OCI-LY7 (cell line): Measurements from ENCODE around the gene MRC1. TPM values are rescaled to one million over a fixed set of nuclear protein-coding genes. Genes with fewer than 3 reads are reported as not detected.

Experiments
- BruUV-seq: library from RNA; stranded (reverse); fragments of 400-500 nt; replicated peaks from 2 replicates; lab custom pipeline; 2021; lab: Mats Ljungman, UMichigan
- CTCF ChIA-PET: fragments of 300-600 bp; sonication (Branson Sonifier 250); formaldehyde crosslinking; loops from one replicate; lab custom pipeline; 2022; ENCODE audit warnings: antibody characterized with exemption; ENCODE audit not compliant: unreplicated experiment; lab: Charles Lee
- POLR2A ChIA-PET: fragments of 300-600 bp; sonication (Branson Sonifier 250); formaldehyde crosslinking; loops from one replicate; lab custom pipeline; 2022; ENCODE audit warnings: antibody characterized with exemption; lab: Charles Lee
- DNase-seq: peaks from one replicate; pipeline ENCODE4 v3.0.0-alpha.2; 2015; ENCODE audit warnings: low spot score
- H2AFZ ChIP-seq: fragments of 200-600 bp; sonication (generic), shearing (Covaris generic); 2 replicates; pipeline ENCODE4 v1.6.1; 2014; ENCODE audit warnings: mild to moderate bottlenecking, antibody characterized with exemption, low read length, moderate library complexity
- H3K27ac ChIP-seq: fragments of 200-600 bp; sonication (generic); 2 replicates; pipeline ENCODE4 v1.5.1; 2014; ENCODE audit warnings: mixed run types, low read depth, mild to moderate bottlenecking, moderate library complexity, low read length, inconsistent platforms; ENCODE audit not compliant: poor library complexity, severe bottlenecking
- H3K36me3 ChIP-seq: fragments of 200-600 bp; sonication (generic); 2 replicates; pipeline ENCODE4 v1.6.1; 2014; ENCODE audit warnings: mild to moderate bottlenecking, antibody characterized with exemption, low read length, moderate library complexity, mixed read lengths; ENCODE audit not compliant: insufficient read depth
- H3K4me1 ChIP-seq: fragments of 200-600 bp; sonication (generic); 2 replicates; pipeline ENCODE4 v1.5.1; 2014; ENCODE audit warnings: mild to moderate bottlenecking, low read length; ENCODE audit not compliant: insufficient read depth, poor library complexity, severe bottlenecking
- H3K4me2 ChIP-seq: fragments of 200-600 bp; sonication (generic); 2 replicates; pipeline ENCODE4 v1.6.1; 2014; ENCODE audit warnings: mild to moderate bottlenecking, low read length
- H3K4me3 ChIP-seq: fragments of 200-600 bp; sonication (generic); 2 replicates; pipeline ENCODE4 v1.5.1; 2014; ENCODE audit warnings: mild to moderate bottlenecking, low read depth, low read length; ENCODE audit not compliant: poor library complexity, severe bottlenecking
- H3K79me2 ChIP-seq: fragments of 200-600 bp; sonication (generic); 2 replicates; pipeline ENCODE4 v1.6.1; 2016; ENCODE audit warnings: low read depth, mild to moderate bottlenecking, low read length, moderate library complexity, mixed read lengths; ENCODE audit not compliant: insufficient read depth
- H3K9me2 ChIP-seq: fragments of 200-600 bp; sonication (generic); 2 replicates; pipeline ENCODE4 v1.6.1; 2016; ENCODE audit warnings: mild to moderate bottlenecking, low read length, mixed read lengths; ENCODE audit not compliant: insufficient read depth
- H3K9me3 ChIP-seq: fragments of 200-600 bp; sonication (generic); 2 replicates; pipeline ENCODE4 v1.6.1; 2014; ENCODE audit warnings: mild to moderate bottlenecking, mixed run types, low read length, mixed read lengths
- H4K20me1 ChIP-seq: fragments of 200-600 bp; sonication (generic); 2 replicates; pipeline ENCODE4 v1.6.1; 2014; ENCODE audit warnings: mild to moderate bottlenecking, antibody characterized with exemption, low read length, moderate library complexity, mixed read lengths; ENCODE audit not compliant: insufficient read depth
- EZH2phosphoT487 ChIP-seq: fragments of 200-600 bp; sonication (generic); IDR thresholded peaks from 2 replicates; pipeline ENCODE4 v1.6.1; 2018; ENCODE audit warnings: low read depth, borderline replicate concordance, mild to moderate bottlenecking, mixed run types, antibody characterized with exemption, low read length, moderate library complexity, mixed read lengths
- intact Hi-C: fragments of 100-400 bp; cut with micrococcal nuclease; formaldehyde crosslinking; loops from one replicate; pipeline ENCODE4 v1.10.0; 2022; ENCODE audit not compliant: unreplicated experiment
- total RNA-seq, 2 experiments: library from RNA; depleted of rRNA in 1 of 2; stranded (reverse); fragments of >200 nt in 1 of 2; shearing (Covaris generic) in 1 of 2; gene quantifications; 2 replicates each; pipeline ENCODE4 v1.2.3, GENCODE V29; 2014 to 2022
- TF ChIP-seq, protein P1 (sequence below): fragments of 200-600 bp; sonication (generic); conservative IDR thresholded peaks from 2 replicates; pipeline ENCODE4 v1.5.1; 2014; ENCODE audit warnings: mild to moderate bottlenecking, antibody characterized with exemption, low read length, moderate library complexity, mixed read lengths

Gene MRC1
- total RNA-seq, 2 experiments from 2014 or later = not detected

- CTCF ChIA-PET = no interaction called here
- H3K9me2 ChIP-seq = no peaks in the 10 kb centered on the region
- H3K79me2 ChIP-seq = no peaks in the 10 kb centered on the region
- TF ChIP-seq EZH2phosphoT487 = no peak
- TF ChIP-seq, protein P1, sequence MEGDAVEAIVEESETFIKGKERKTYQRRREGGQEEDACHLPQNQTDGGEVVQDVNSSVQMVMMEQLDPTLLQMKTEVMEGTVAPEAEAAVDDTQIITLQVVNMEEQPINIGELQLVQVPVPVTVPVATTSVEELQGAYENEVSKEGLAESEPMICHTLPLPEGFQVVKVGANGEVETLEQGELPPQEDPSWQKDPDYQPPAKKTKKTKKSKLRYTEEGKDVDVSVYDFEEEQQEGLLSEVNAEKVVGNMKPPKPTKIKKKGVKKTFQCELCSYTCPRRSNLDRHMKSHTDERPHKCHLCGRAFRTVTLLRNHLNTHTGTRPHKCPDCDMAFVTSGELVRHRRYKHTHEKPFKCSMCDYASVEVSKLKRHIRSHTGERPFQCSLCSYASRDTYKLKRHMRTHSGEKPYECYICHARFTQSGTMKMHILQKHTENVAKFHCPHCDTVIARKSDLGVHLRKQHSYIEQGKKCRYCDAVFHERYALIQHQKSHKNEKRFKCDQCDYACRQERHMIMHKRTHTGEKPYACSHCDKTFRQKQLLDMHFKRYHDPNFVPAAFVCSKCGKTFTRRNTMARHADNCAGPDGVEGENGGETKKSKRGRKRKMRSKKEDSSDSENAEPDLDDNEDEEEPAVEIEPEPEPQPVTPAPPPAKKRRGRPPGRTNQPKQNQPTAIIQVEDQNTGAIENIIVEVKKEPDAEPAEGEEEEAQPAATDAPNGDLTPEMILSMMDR = no peak
- H3K36me3 ChIP-seq = no peaks in the 10 kb centered on the region
- DNase-seq = no peak
- H3K4me3 ChIP-seq = no peak overlapping the region
- no peaks in the 10 kb centered on the region for H3K9me3 ChIP-seq
- BruUV-seq = no TSS peak
- no peak overlapping the region for H3K27ac ChIP-seq
- intact Hi-C loops = no loop called here
- H2AFZ ChIP-seq = no peak overlapping the region
- H3K4me1 ChIP-seq = no peaks in the 10 kb centered on the region
- POLR2A ChIA-PET = no interaction called here
- no peaks in the 10 kb centered on the region for H4K20me1 ChIP-seq
- H3K4me2 ChIP-seq = no peak overlapping the region
These were observed 7.1 kb downstream of the MRC1 start for GRCh38 chr10:17816199-17816598.

- ChIA-PET POLR2A (no interaction called here), CTCF (no interaction called here)
- intact Hi-C loops = no loop called here
- H4K20me1 ChIP-seq = no peaks in the 10 kb centered on the region
- no peaks in the 10 kb centered on the region for H3K79me2 ChIP-seq
- no peak overlapping the region for H2AFZ ChIP-seq
- no peaks in the 10 kb centered on the region for H3K9me3 ChIP-seq
- no peak for DNase-seq
- H3K27ac ChIP-seq = no peak overlapping the region
- BruUV-seq = no TSS peak
- no peak overlapping the region for H3K4me3 ChIP-seq
- H3K9me2 ChIP-seq = no peaks in the 10 kb centered on the region
- H3K4me2 ChIP-seq = no peak overlapping the region
- H3K36me3 ChIP-seq = no peaks in the 10 kb centered on the region
- TF ChIP-seq EZH2phosphoT487 = no peak
- TF ChIP-seq, protein P1 = no peak
- H3K4me1 ChIP-seq = no peaks in the 10 kb centered on the region
These were observed 8.2 kb downstream of the MRC1 start for GRCh38 chr10:17817316-17817715.

DNA sequence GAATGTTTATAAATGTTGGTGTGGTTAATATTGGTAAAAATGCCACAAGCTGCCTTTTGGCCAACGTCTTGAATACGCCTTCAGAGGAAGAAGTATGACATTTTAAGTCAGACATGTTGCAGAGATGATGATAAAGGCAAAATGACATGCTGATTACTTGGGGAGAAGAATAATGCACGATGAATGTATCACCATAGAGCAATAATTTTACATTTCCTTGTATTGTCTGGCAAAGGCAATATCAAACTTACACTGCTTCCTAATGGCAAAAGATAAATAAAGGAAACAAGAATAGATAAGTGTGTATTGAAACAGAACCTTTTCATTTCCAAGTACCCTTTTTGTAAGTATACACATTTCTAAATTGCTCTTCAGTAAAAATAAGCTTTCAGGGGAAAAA lies 8.6 kb downstream of the MRC1 start:
- DNase-seq = no peak
- H3K4me1 ChIP-seq = no peaks in the 10 kb centered on the region
- H3K4me2 ChIP-seq = no peak overlapping the region
- no peak overlapping the region for H3K4me3 ChIP-seq
- H3K9me3 ChIP-seq = no peaks in the 10 kb centered on the region
- no TSS peak for BruUV-seq
- no peaks in the 10 kb centered on the region for H3K9me2 ChIP-seq
- ChIA-PET POLR2A (interaction anchor here (0.6 kb wide), 1 partner anchor 129 kb away, joined by 3 read pairs; no protein-coding TSS in a partner anchor), CTCF (no interaction called here)
- no peak overlapping the region for H2AFZ ChIP-seq
- H4K20me1 ChIP-seq = no peaks in the 10 kb centered on the region
- H3K36me3 ChIP-seq = no peaks in the 10 kb centered on the region
- H3K79me2 ChIP-seq = no peaks in the 10 kb centered on the region
- intact Hi-C loops = no loop called here
- TF ChIP-seq, protein P1 = no peak
- no peak for TF ChIP-seq EZH2phosphoT487
- no peak overlapping the region for H3K27ac ChIP-seq
